ENCODE data around the gene PAFAH1B2. TPM values are rescaled to one million over a fixed set of nuclear protein-coding genes. Genes with fewer than 3 reads are reported as not detected.

The PAFAH1B2 gene
- total RNA-seq, 1 donor from 2014 or later, result 203 TPM

DNA sequence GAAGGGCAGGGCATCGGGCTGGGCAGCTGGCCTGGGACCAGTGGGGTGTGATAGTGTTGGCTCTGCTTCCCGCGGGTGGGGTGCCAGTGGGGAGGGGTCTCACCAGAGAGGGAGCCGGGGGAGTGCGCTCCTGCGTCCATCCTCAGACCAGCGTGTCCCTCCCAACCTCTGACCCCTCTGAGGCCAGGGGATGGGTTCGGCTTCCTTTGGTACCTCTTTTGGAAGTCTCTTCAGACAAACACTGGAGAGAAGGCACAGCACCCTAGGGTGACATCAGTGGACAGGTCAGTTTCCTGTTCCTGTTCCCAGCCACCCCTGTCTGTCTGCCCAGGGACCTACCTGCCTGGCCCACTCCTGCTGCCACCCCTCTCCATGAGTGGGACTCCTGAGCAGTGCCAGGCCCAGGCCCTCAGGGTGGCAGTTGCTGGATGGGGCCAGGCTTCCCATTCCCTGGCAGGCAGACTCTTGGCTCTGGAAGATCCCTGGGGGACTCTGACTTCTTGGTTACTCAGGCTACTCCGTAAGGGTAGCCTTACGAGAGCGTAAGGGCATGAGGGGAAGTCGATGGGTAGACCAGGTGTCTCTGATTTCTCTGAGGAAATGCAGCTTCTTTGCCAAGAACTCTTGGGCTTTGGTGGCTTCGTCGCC, 57.7 kb downstream of the PAFAH1B2 start:
- H3K79me2 ChIP-seq (ENCODE audit: low read depth), result no peaks in the 10 kb centered on the region
- Mint-ChIP-seq H3K27me3 (ENCODE audit: insufficient read depth, low read depth) (no peaks in the 10 kb centered on the region), H3K9me3 (no peaks in the 10 kb centered on the region), H3K27ac (no peak overlapping the region), H3K4me3 (no peak overlapping the region), H3K4me1 (peaks cover 39% of the 10 kb centered on the region), H3K36me3 (peaks cover 15% of the 10 kb centered on the region)
- no peaks in the 10 kb centered on the region for H3K9me3 ChIP-seq (ENCODE audit: low read depth)
- peaks cover 27% of the 10 kb centered on the region for H3K4me1 ChIP-seq
- H4K20me1 ChIP-seq (ENCODE audit: low read depth), result no peaks in the 10 kb centered on the region
- DNase-seq (ENCODE audit: low spot score), result no peak
- H3K27me3 ChIP-seq, result no peaks in the 10 kb centered on the region
- H2AFZ ChIP-seq (replicated peaks), result no peak overlapping the region
- H3F3A ChIP-seq (ENCODE audit: low read depth), result peaks cover 26% of the 10 kb centered on the region
- no peaks in the 10 kb centered on the region for H3K36me3 ChIP-seq
- no peak overlapping the region for H3K4me2 ChIP-seq
- H3K4me3 ChIP-seq, result no peak overlapping the region
- TF ChIP-seq EZH2phosphoT487 (IDR thresholded peaks at IDR 0.05) (no peak), EZH2 (IDR thresholded peaks at IDR 0.05) (no peak)
- TF ChIP-seq, protein P1, sequence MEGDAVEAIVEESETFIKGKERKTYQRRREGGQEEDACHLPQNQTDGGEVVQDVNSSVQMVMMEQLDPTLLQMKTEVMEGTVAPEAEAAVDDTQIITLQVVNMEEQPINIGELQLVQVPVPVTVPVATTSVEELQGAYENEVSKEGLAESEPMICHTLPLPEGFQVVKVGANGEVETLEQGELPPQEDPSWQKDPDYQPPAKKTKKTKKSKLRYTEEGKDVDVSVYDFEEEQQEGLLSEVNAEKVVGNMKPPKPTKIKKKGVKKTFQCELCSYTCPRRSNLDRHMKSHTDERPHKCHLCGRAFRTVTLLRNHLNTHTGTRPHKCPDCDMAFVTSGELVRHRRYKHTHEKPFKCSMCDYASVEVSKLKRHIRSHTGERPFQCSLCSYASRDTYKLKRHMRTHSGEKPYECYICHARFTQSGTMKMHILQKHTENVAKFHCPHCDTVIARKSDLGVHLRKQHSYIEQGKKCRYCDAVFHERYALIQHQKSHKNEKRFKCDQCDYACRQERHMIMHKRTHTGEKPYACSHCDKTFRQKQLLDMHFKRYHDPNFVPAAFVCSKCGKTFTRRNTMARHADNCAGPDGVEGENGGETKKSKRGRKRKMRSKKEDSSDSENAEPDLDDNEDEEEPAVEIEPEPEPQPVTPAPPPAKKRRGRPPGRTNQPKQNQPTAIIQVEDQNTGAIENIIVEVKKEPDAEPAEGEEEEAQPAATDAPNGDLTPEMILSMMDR (IDR thresholded peaks at IDR 0.05), result no peak
- no peak overlapping the region for H3K9ac ChIP-seq
- no peak overlapping the region for H3K27ac ChIP-seq

DNA sequence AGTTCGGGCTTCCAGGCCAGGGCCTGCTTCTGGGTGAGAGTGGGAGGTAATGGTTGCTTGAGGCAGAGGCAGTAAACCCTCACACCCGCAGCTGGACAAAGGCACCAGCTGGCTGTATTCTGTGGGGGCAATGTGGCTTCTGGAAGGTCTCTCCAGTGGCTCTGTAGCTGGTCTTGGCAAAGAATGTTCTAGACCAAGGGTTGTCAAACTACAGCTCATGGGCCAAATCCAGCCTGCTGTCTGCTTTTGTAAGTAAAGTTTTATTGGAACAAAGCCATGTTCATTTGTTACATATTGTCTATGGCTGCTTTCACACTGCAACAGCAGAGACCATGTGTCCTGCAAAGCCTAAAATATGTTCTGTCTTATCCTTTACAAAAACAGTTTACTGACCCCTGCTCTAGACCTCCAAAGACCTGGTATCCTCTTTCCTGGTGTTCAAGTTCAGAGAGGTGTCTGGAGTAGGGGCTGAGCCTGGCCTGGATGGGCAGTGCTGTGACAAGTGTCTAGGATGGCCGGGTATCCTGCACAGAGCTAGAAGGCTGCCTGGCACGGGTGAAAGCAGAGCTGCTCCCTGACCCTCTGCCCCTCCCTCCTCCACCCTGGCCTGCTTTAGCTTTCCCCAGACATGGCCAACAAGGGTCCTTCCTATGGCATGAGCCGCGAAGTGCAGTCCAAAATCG, 58.4 kb downstream of the PAFAH1B2 start:
- Mint-ChIP-seq H3K9me3 (no peaks in the 10 kb centered on the region), H3K36me3 (peaks cover 15% of the 10 kb centered on the region)
- no peak overlapping the region for H3K4me3 ChIP-seq

DNA sequence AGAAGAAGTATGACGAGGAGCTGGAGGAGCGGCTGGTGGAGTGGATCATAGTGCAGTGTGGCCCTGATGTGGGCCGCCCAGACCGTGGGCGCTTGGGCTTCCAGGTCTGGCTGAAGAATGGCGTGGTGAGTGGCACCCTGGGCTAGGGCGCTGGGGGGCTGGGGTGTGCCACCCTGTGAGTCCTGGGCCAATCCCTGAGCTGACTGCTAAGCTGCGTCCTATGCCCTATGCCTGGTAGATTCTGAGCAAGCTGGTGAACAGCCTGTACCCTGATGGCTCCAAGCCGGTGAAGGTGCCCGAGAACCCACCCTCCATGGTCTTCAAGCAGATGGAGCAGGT, 59.0 kb downstream of the PAFAH1B2 start:
- H3K27ac ChIP-seq, result no peak overlapping the region
- TF ChIP-seq EZH2phosphoT487 (IDR thresholded peaks at IDR 0.05), result no peak
- TF ChIP-seq EZH2 (IDR thresholded peaks at IDR 0.05), result no peak
- TF ChIP-seq, protein P1 (IDR thresholded peaks at IDR 0.05), result no peak
- H2AFZ ChIP-seq (replicated peaks), result no peak overlapping the region
- H3K36me3 Mint-ChIP-seq, result peaks cover 15% of the 10 kb centered on the region
- no peaks in the 10 kb centered on the region for H3K79me2 ChIP-seq (ENCODE audit: low read depth)
- no peaks in the 10 kb centered on the region for H4K20me1 ChIP-seq (ENCODE audit: low read depth)
- DNase-seq (ENCODE audit: low spot score), result no peak
- no peak overlapping the region for H3K9ac ChIP-seq
- H3K9me3 Mint-ChIP-seq, result no peaks in the 10 kb centered on the region
- H3K4me3 ChIP-seq, result no peak overlapping the region
- H3K4me2 ChIP-seq, result no peak overlapping the region
- no peaks in the 10 kb centered on the region for H3K9me3 ChIP-seq (ENCODE audit: low read depth)
- H3K4me1 ChIP-seq, result peaks cover 21% of the 10 kb centered on the region
- no peak overlapping the region for H3K4me3 Mint-ChIP-seq
- peaks cover 31% of the 10 kb centered on the region for H3K4me1 Mint-ChIP-seq
- H3K27me3 Mint-ChIP-seq (ENCODE audit: insufficient read depth, low read depth), result no peaks in the 10 kb centered on the region
- no peaks in the 10 kb centered on the region for H3K36me3 ChIP-seq
- H3F3A ChIP-seq (ENCODE audit: low read depth), result peaks cover 17% of the 10 kb centered on the region
- H3K27ac Mint-ChIP-seq, result no peak overlapping the region
- H3K27me3 ChIP-seq, result no peaks in the 10 kb centered on the region

More for the DNA sequence above, 58.4 kb downstream of the PAFAH1B2 start:
- TF ChIP-seq, protein P1 (IDR thresholded peaks at IDR 0.05), result no peak
- TF ChIP-seq EZH2 (IDR thresholded peaks at IDR 0.05) (no peak), EZH2phosphoT487 (IDR thresholded peaks at IDR 0.05) (no peak)
- no peaks in the 10 kb centered on the region for H3K79me2 ChIP-seq (ENCODE audit: low read depth)
- H3K36me3 ChIP-seq, result no peaks in the 10 kb centered on the region
- H3K9me3 ChIP-seq (ENCODE audit: low read depth), result no peaks in the 10 kb centered on the region
- peaks cover 21% of the 10 kb centered on the region for H3F3A ChIP-seq (ENCODE audit: low read depth)
- H3K4me1 ChIP-seq, result peaks cover 26% of the 10 kb centered on the region
- no peaks in the 10 kb centered on the region for H3K27me3 ChIP-seq
- no peaks in the 10 kb centered on the region for H3K27me3 Mint-ChIP-seq (ENCODE audit: insufficient read depth, low read depth)
- H3K4me1 Mint-ChIP-seq, result peaks cover 36% of the 10 kb centered on the region
- H4K20me1 ChIP-seq (ENCODE audit: low read depth), result no peaks in the 10 kb centered on the region
- no peak overlapping the region for H3K27ac Mint-ChIP-seq
- H3K4me3 Mint-ChIP-seq, result no peak overlapping the region
- H3K9ac ChIP-seq, result no peak overlapping the region
- DNase-seq (ENCODE audit: low spot score), result no peak
- H2AFZ ChIP-seq (replicated peaks), result no peak overlapping the region
- H3K4me2 ChIP-seq, result no peak overlapping the region
- no peak overlapping the region for H3K27ac ChIP-seq
